K562 (cell line): ENCODE data around the gene C19orf85. TPM values are rescaled to one million over a fixed set of nuclear protein-coding genes. Genes with fewer than 3 reads are reported as not detected.

ENCODE experiments used
- ADNP ChIP-seq: fragments of 200-800 bp; sonication (Bioruptor generic); IDR thresholded peaks from 2 replicates; pipeline ENCODE4 v1.6.1; 2016; ENCODE audit warnings: missing genetic modification characterization, missing compliant biosample characterization
- EGR1 ChIP-seq: fragments of 450-650 bp; conservative IDR thresholded peaks from 2 replicates; pipeline ENCODE4 v1.6.1; 2017; ENCODE audit warnings: mild to moderate bottlenecking
- PHTF2 ChIP-seq: fragments of 250-450 bp; sonication (Bioruptor Pico); IDR thresholded peaks from 2 replicates; pipeline ENCODE4 v1.5.0; 2021; ENCODE audit warnings: mild to moderate bottlenecking
- RBFOX2 ChIP-seq: fragments of 200-400 bp; formaldehyde crosslinking; IDR thresholded peaks from 2 replicates; pipeline ENCODE4 v1.6.1; 2017; ENCODE audit warnings: low read depth, mild to moderate bottlenecking, low read length, moderate library complexity
- SMARCA4 ChIP-seq: fragments of 450-650 bp; IDR thresholded peaks from 2 replicates; pipeline ENCODE4 v1.6.1; 2016
- TARDBP ChIP-seq: fragments of 450-650 bp; IDR thresholded peaks from 2 replicates; pipeline ENCODE4 v1.6.1; 2016
- THAP12 ChIP-seq: fragments of 250-450 bp; sonication (Bioruptor Pico); IDR thresholded peaks from 2 replicates; pipeline ENCODE4 v1.9.0; 2021; ENCODE audit warnings: mild to moderate bottlenecking, inconsistent platforms
- ZNF445 ChIP-seq: fragments of 250-450 bp; sonication (Bioruptor Pico); IDR thresholded peaks from 2 replicates; pipeline ENCODE4 v1.4.0; 2020; ENCODE audit warnings: low read depth, mild to moderate bottlenecking, moderate library complexity
- polyA plus RNA-seq, 8 experiments: library from polyadenylated mRNA; depleted of rRNA in 4 of 8; stranded (reverse) in 5 of 8; unstranded in 3 of 8; fragments of >200 nt; fragmentation: Nextera tagmentation in 2 of 8; fragmentation: Illumina TruSeq in 1 of 8; extraction: Ambion mirVana in 2 of 8; extraction: Trizol in 1 of 8; gene quantifications; 2 replicates each; pipeline versions ENCODE4 v1.2.1 to v1.2.3, GENCODE V29; 2011 to 2014; ENCODE audit warnings: inconsistent platforms in 1 of 8, missing spikeins in 1 of 8
- total RNA-seq, 7 experiments: library from RNA; depleted of rRNA in 6 of 7; stranded (reverse); fragments of >200 nt in 6 of 7; fragmentation: Illumina TruSeq in 2 of 7; extraction: Trizol in 2 of 7; gene quantifications; 2 replicates each; pipeline versions ENCODE4 v1.2.1 to v1.2.3, GENCODE V29; 2011 to 2021; ENCODE audit warnings: low replicate concordance in 1 of 7
- TF ChIP-seq, protein P1 (sequence below): fragments of 450-650 bp; IDR thresholded peaks from 2 replicates; pipeline ENCODE4 v1.6.1; 2016; ENCODE audit warnings: low read depth
- TF ChIP-seq, protein P2 (sequence below): sonication (generic); formaldehyde crosslinking; IDR thresholded peaks from 2 replicates; pipeline ENCODE4 v1.8.0; 2022; ENCODE audit warnings: missing genetic modification reagents, mild to moderate bottlenecking, moderate library complexity, borderline replicate concordance
- TF ChIP-seq, protein P3 (sequence below): fragments of 450-650 bp; IDR thresholded peaks from 2 replicates; pipeline ENCODE4 v1.6.1; 2016; ENCODE audit warnings: low read depth, mild to moderate bottlenecking, moderate library complexity
- TF ChIP-seq, protein P4 (sequence below): fragments of 250-450 bp; sonication (Bioruptor Pico); IDR thresholded peaks from 2 replicates; pipeline ENCODE4 v1.5.0; 2021
- TF ChIP-seq, protein P5 (sequence below): fragments of 450-650 bp; IDR thresholded peaks from 2 replicates; pipeline ENCODE4 v1.6.1; 2017; ENCODE audit warnings: antibody characterized with exemption

The C19orf85 gene
- total and polyA plus RNA-seq, 9 of the 15 experiments (the other 6 are each of a cell fraction or from before 2014, with no cell fraction given): not detected

GRCh38 chr19:55494172-55494761 lies 29.7 kb upstream of the C19orf85 start (continued):
- TF ChIP-seq THAP12 (no peak), RBFOX2 (0 out of 2 replicates have a peak, but pooled peaks have one; percentile 35), EGR1 (peak; percentile 94), ZNF445 (CRISPR knock-in tag) (no peak), SMARCA4 (peak; percentile 32; the same call in 1 of the 2 replicates), ADNP (no peak), PHTF2 (CRISPR knock-in tag) (no peak), TARDBP (0 out of 2 replicates have a peak, but pooled peaks have one; percentile 55)
- TF ChIP-seq, protein P1, sequence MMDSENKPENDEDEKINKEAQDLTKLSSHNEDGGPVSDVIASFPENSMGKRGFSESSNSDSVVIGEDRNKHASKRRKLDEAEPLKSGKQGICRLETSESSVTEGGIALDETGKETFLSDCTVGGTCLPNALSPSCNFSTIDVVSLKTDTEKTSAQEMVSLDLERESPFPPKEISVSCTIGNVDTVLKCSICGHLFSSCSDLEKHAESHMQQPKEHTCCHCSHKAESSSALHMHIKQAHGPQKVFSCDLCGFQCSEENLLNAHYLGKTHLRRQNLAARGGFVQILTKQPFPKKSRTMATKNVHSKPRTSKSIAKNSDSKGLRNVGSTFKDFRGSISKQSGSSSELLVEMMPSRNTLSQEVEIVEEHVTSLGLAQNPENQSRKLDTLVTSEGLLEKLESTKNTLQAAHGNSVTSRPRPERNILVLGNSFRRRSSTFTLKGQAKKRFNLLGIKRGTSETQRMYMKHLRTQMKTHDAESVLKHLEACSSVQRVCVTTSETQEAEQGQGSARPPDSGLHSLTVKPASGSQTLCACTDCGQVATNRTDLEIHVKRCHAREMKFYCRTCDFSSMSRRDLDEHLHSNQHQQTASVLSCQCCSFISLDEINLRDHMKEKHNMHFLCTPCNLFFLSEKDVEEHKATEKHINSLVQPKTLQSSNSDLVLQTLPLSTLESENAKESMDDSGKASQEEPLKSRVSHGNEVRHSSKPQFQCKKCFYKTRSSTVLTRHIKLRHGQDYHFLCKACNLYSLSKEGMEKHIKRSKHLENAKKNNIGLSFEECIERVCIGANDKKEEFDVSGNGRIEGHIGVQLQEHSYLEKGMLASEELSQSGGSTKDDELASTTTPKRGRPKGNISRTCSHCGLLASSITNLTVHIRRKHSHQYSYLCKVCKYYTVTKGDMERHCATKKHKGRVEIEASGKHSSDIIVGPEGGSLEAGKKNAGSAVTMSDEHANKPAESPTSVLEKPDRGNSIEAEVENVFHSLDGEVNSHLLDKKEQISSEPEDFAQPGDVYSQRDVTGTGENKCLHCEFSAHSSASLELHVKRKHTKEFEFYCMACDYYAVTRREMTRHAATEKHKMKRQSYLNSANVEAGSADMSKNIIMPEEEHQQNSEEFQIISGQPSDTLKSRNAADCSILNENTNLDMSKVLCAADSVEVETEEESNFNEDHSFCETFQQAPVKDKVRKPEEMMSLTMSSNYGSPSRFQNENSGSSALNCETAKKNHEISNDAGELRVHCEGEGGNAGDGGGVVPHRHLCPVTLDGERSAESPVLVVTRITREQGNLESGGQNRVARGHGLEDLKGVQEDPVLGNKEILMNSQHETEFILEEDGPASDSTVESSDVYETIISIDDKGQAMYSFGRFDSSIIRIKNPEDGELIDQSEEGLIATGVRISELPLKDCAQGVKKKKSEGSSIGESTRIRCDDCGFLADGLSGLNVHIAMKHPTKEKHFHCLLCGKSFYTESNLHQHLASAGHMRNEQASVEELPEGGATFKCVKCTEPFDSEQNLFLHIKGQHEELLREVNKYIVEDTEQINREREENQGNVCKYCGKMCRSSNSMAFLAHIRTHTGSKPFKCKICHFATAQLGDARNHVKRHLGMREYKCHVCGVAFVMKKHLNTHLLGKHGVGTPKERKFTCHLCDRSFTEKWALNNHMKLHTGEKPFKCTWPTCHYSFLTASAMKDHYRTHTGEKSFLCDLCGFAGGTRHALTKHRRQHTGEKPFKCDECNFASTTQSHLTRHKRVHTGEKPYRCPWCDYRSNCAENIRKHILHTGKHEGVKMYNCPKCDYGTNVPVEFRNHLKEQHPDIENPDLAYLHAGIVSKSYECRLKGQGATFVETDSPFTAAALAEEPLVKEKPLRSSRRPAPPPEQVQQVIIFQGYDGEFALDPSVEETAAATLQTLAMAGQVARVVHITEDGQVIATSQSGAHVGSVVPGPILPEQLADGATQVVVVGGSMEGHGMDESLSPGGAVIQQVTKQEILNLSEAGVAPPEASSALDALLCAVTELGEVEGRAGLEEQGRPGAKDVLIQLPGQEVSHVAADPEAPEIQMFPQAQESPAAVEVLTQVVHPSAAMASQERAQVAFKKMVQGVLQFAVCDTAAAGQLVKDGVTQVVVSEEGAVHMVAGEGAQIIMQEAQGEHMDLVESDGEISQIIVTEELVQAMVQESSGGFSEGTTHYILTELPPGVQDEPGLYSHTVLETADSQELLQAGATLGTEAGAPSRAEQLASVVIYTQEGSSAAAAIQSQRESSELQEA: no peak
- TF ChIP-seq, protein P2, sequence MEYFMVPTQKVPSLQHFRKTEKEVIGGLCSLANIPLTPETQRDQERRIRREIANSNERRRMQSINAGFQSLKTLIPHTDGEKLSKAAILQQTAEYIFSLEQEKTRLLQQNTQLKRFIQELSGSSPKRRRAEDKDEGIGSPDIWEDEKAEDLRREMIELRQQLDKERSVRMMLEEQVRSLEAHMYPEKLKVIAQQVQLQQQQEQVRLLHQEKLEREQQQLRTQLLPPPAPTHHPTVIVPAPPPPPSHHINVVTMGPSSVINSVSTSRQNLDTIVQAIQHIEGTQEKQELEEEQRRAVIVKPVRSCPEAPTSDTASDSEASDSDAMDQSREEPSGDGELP (CRISPR knock-in tag): peak; percentile 69; the same call in 1 of the 2 replicates
- TF ChIP-seq, protein P3, sequence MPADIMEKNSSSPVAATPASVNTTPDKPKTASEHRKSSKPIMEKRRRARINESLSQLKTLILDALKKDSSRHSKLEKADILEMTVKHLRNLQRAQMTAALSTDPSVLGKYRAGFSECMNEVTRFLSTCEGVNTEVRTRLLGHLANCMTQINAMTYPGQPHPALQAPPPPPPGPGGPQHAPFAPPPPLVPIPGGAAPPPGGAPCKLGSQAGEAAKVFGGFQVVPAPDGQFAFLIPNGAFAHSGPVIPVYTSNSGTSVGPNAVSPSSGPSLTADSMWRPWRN: no peak
- TF ChIP-seq, protein P4, sequence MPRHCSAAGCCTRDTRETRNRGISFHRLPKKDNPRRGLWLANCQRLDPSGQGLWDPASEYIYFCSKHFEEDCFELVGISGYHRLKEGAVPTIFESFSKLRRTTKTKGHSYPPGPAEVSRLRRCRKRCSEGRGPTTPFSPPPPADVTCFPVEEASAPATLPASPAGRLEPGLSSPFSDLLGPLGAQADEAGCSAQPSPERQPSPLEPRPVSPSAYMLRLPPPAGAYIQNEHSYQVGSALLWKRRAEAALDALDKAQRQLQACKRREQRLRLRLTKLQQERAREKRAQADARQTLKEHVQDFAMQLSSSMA: no peak
- TF ChIP-seq, protein P5, sequence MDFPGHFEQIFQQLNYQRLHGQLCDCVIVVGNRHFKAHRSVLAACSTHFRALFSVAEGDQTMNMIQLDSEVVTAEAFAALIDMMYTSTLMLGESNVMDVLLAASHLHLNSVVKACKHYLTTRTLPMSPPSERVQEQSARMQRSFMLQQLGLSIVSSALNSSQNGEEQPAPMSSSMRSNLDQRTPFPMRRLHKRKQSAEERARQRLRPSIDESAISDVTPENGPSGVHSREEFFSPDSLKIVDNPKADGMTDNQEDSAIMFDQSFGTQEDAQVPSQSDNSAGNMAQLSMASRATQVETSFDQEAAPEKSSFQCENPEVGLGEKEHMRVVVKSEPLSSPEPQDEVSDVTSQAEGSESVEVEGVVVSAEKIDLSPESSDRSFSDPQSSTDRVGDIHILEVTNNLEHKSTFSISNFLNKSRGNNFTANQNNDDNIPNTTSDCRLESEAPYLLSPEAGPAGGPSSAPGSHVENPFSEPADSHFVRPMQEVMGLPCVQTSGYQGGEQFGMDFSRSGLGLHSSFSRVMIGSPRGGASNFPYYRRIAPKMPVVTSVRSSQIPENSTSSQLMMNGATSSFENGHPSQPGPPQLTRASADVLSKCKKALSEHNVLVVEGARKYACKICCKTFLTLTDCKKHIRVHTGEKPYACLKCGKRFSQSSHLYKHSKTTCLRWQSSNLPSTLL: no peak
